Measurements from ENCODE around the gene PACSIN2.

GRCh38 chr22:42895541-42895981 lies 119.4 kb downstream of the PACSIN2 start:
- TF ChIP-seq EZH2phosphoT487 (conservative IDR thresholded peaks at IDR 0.05; ENCODE audit: low read length) (no peak), CTCF (IDR thresholded peaks at IDR 0.05; ENCODE audit: insufficient read depth, low read length, poor library complexity, severe bottlenecking) (no peak)
